IMR-90 (cell line): ENCODE measurements around the gene ZAR1. TPM values are rescaled to one million over a fixed set of nuclear protein-coding genes. Genes with fewer than 3 reads are reported as not detected.

Source experiments
- ATAC-seq: fragments of 200-7000 bp; cut with Tn5 transposase; 2 replicates; pipeline ENCODE4 v1.9.1; 2020; ENCODE audit warnings: low read depth, mild to moderate bottlenecking, moderate library complexity
- BruUV-seq: library from RNA; stranded (reverse); fragments of 400-500 nt; replicated peaks from 2 replicates; lab custom pipeline; 2021; lab: Mats Ljungman, UMichigan
- CTCF ChIA-PET: fragments of 300-600 bp; formaldehyde crosslinking; extraction: SDS; loops from one replicate; lab custom pipeline; 2021; ENCODE audit warnings: antibody characterized with exemption; lab: Yijun Ruan, JAX
- POLR2A ChIA-PET: fragments of 300-600 bp; sonication (Branson Sonifier 250); formaldehyde crosslinking; loops from one replicate; lab custom pipeline; 2022; ENCODE audit warnings: antibody characterized with exemption; ENCODE audit not compliant: unreplicated experiment; lab: Charles Lee
- DNase-seq: peaks from one replicate; pipeline ENCODE4 v3.0.0; 2013
- H2AFZ ChIP-seq: replicated peaks from 2 replicates; pipeline ENCODE3; 2013; ENCODE audit warnings: low read length, mild to moderate bottlenecking; ENCODE audit not compliant: poor library complexity
- H2AK5ac ChIP-seq: 2 replicates; pipeline ENCODE4 v1.6.1; 2013; ENCODE audit warnings: low read depth, low read length, inconsistent platforms
- H2AK9ac ChIP-seq: replicated peaks from 2 replicates; pipeline ENCODE3; 2013; ENCODE audit warnings: mild to moderate bottlenecking, low read depth, low read length, moderate library complexity; ENCODE audit not compliant: poor library complexity
- H2BK120ac ChIP-seq: 2 replicates; pipeline ENCODE4 v1.6.1; 2013; ENCODE audit warnings: low read depth, low read length, inconsistent platforms
- H2BK15ac ChIP-seq: 3 replicates; pipeline ENCODE4 v1.6.1; 2013; ENCODE audit warnings: low read depth, low read length, inconsistent platforms
- H2BK20ac ChIP-seq: 2 replicates; pipeline ENCODE4 v1.6.1; 2013; ENCODE audit warnings: low read depth, mild to moderate bottlenecking, inconsistent platforms, low read length, moderate library complexity
- H2BK5ac ChIP-seq: 2 replicates; pipeline ENCODE4 v1.6.1; 2013; ENCODE audit warnings: mild to moderate bottlenecking, low read depth, low read length, inconsistent platforms; ENCODE audit not compliant: poor library complexity, severe bottlenecking
- H3K14ac ChIP-seq: replicated peaks from 2 replicates; pipeline ENCODE4 v1.6.1; 2013; ENCODE audit warnings: low read depth, low read length, inconsistent platforms
- H3K18ac ChIP-seq: 2 replicates; pipeline ENCODE4 v1.6.1; 2013; ENCODE audit warnings: low read depth, low read length, control low read depth
- H3K23ac ChIP-seq: 2 replicates; pipeline ENCODE4 v1.6.1; 2013; ENCODE audit warnings: low read depth, low read length, inconsistent platforms
- H3K27ac ChIP-seq: 2 replicates; pipeline ENCODE4 v1.5.1; 2013; ENCODE audit warnings: mild to moderate bottlenecking, control low read depth, low read length; ENCODE audit not compliant: insufficient read depth
- H3K27me3 ChIP-seq: 2 replicates; pipeline ENCODE4 v1.6.1; 2013; ENCODE audit warnings: low read length; ENCODE audit not compliant: control insufficient read depth, insufficient read depth
- H3K36me3 ChIP-seq: 2 replicates; pipeline ENCODE4 v1.6.1; 2013; ENCODE audit warnings: low read length, mixed read lengths; ENCODE audit not compliant: control insufficient read depth, insufficient read depth
- H3K4ac ChIP-seq: 2 replicates; pipeline ENCODE4 v1.6.1; 2013; ENCODE audit warnings: low read depth, low read length, inconsistent platforms
- H3K4me1 ChIP-seq: 2 replicates; pipeline ENCODE4 v1.6.1; 2013; ENCODE audit warnings: low read length, mixed read lengths; ENCODE audit not compliant: control insufficient read depth, insufficient read depth
- H3K4me2 ChIP-seq: 2 replicates; pipeline ENCODE4 v1.6.1; 2013; ENCODE audit warnings: low read depth, mild to moderate bottlenecking, control low read depth, low read length, moderate library complexity
- H3K4me3 ChIP-seq: 2 replicates; pipeline ENCODE4 v1.5.1; 2013; ENCODE audit warnings: low read depth, mild to moderate bottlenecking, control low read depth, low read length, moderate library complexity; ENCODE audit not compliant: insufficient read depth
- H3K56ac ChIP-seq: 2 replicates; pipeline ENCODE4 v1.6.1; 2013; ENCODE audit warnings: low read length, inconsistent platforms; ENCODE audit not compliant: insufficient read depth; ENCODE audit errors: extremely low read depth
- H3K79me1 ChIP-seq, 2 experiments: 2 replicates each; pipeline ENCODE4 v1.6.1; 2013; ENCODE audit warnings: low read length in 2 of 2, inconsistent platforms in 1 of 2, low read depth in 1 of 2
- H3K9ac ChIP-seq: 2 replicates; pipeline ENCODE4 v1.6.1; 2013; ENCODE audit warnings: low read depth, low read length, control low read depth
- H3K9me1 ChIP-seq: 2 replicates; pipeline ENCODE4 v1.6.1; 2013; ENCODE audit warnings: low read length, inconsistent platforms; ENCODE audit not compliant: insufficient read depth
- H3K9me3 ChIP-seq: 2 replicates; pipeline ENCODE4 v1.6.1; 2013; ENCODE audit warnings: low read length; ENCODE audit not compliant: control insufficient read depth, insufficient read depth
- H4K20me1 ChIP-seq: 2 replicates; pipeline ENCODE4 v1.6.1; 2013; ENCODE audit warnings: low read length, inconsistent platforms; ENCODE audit not compliant: insufficient read depth
- H4K5ac ChIP-seq: 2 replicates; pipeline ENCODE4 v1.6.1; 2013; ENCODE audit warnings: mild to moderate bottlenecking, low read depth, low read length, control low read depth
- H4K8ac ChIP-seq, 2 experiments: 2 replicates each; pipeline ENCODE4 v1.6.1; 2013; ENCODE audit warnings: low read depth in 2 of 2, low read length in 2 of 2, control low read depth in 1 of 2, inconsistent platforms in 1 of 2
- H4K91ac ChIP-seq: 2 replicates; pipeline ENCODE4 v1.6.1; 2013; ENCODE audit warnings: low read depth, low read length, inconsistent platforms; ENCODE audit not compliant: insufficient read depth
- BHLHE40 ChIP-seq: fragments of 150-350 bp; IDR thresholded peaks from 2 replicates; pipeline ENCODE4 v1.6.1; 2016; ENCODE audit warnings: mild to moderate bottlenecking, low read depth, low read length
- FOS ChIP-seq: fragments of 150-350 bp; IDR thresholded peaks from 2 replicates; pipeline ENCODE4 v1.6.1; 2016; ENCODE audit warnings: low read depth, low read length
- POLR2A ChIP-seq: IDR thresholded peaks from 2 replicates; pipeline ENCODE4 v1.6.1; 2012; ENCODE audit warnings: mild to moderate bottlenecking, low read depth, low read length
- RCOR1 ChIP-seq: IDR thresholded peaks from 2 replicates; pipeline ENCODE4 v1.6.1; 2012; ENCODE audit warnings: mild to moderate bottlenecking, low read length, improper control_type of control experiment; ENCODE audit not compliant: insufficient replicate concordance
- RFX5 ChIP-seq: IDR thresholded peaks from 2 replicates; pipeline ENCODE4 v1.8.0; 2012; ENCODE audit warnings: low read depth, mild to moderate bottlenecking, low read length, moderate library complexity
- SMC3 ChIP-seq: fragments of 150-350 bp; IDR thresholded peaks from 2 replicates; pipeline ENCODE4 v1.6.1; 2016; ENCODE audit warnings: low read depth, mild to moderate bottlenecking, antibody characterized with exemption, low read length, moderate library complexity
- WGBS, 2 experiments: methylation state at CpG; one replicate each; pipeline versions ENCODE4 v1.1.5 to v1.1.7; 2013; ENCODE audit warnings: missing lambda C conversion rate in 2 of 2; ENCODE audit not compliant: insufficient read length in 1 of 2; ENCODE audit errors: extremely low coverage in 2 of 2; 5-methylcytosine and 5-hydroxymethylcytosine counted together
- dilution Hi-C: fragments of 300-500 bp; cut with HindIII; formaldehyde crosslinking; loops from one replicate; pipeline ENCODE4 v1.14.3; 2018; ENCODE audit warnings: low sequenced_read_pairs; ENCODE audit not compliant: unreplicated experiment
- in situ Hi-C: fragments of 300-500 bp; cut with MboI; formaldehyde crosslinking; loops from 3 replicates; pipeline ENCODE4 v1.14.3; 2019; ENCODE audit warnings: low sequenced_read_pairs, inconsistent platforms, mixed read lengths
- intact Hi-C: fragments of 100-400 bp; cut with micrococcal nuclease; formaldehyde crosslinking; loops from 2 replicates; pipeline ENCODE4 v1.10.0; 2022
- polyA plus RNA-seq, 3 experiments: library from polyadenylated mRNA; depleted of rRNA; stranded (reverse); fragments of >200 nt; gene quantifications; 2 replicates each; pipeline ENCODE4 v1.2.3, GENCODE V29; 2012; ENCODE audit warnings: low replicate concordance in 1 of 3
- total RNA-seq: library from RNA; depleted of rRNA; stranded (reverse); fragments of >200 nt; gene quantifications from 2 replicates; pipeline ENCODE4 v1.2.3, GENCODE V29; 2012

The ZAR1 gene
- total and polyA plus RNA-seq, 2 of the 4 experiments (the other 2 are of a cell fraction) = not detected

GRCh38 chr4:48483006-48483776 lies 6.9 kb upstream of the ZAR1 start, which contains the start of gene SLC10A4:
Gene SLC10A4, plus strand, starts transcription at chr4:48483343. Its CDS starts 219 bp downstream, at chr4:48483562.
- H3K4me3 ChIP-seq = peak within 1 kb of the TSS; percentile 45
- H2AK5ac ChIP-seq = no peak within 1 kb of the TSS
- H3K4me1 ChIP-seq = peaks cover 5% of the 10 kb centered on the region
- H3K27ac ChIP-seq = no peak within 1 kb of the TSS
- no peaks in the 10 kb centered on the region for H3K9me1 ChIP-seq
- H2BK120ac ChIP-seq = no peak within 1 kb of the TSS
- no peak within 1 kb of the TSS for H2BK20ac ChIP-seq
- H4K8ac ChIP-seq = no peak within 1 kb of the TSS
- intact Hi-C loops = no loop called here
- no peak within 1 kb of the TSS for H2AK9ac ChIP-seq
- in situ Hi-C loops = loop anchor here (25.0 kb wide), 1 partner anchor 96 kb away; no protein-coding TSS in a partner anchor
- dilution Hi-C loops = no loop called here
- peak within 1 kb of the TSS; percentile 72 for H3K4me2 ChIP-seq
- H4K5ac ChIP-seq = no peak within 1 kb of the TSS
- no peak within 1 kb of the TSS for H3K14ac ChIP-seq
- DNase-seq (no peak), ATAC-seq (peak; percentile 46; the same call in 1 of the 2 replicates)
- H3K23ac ChIP-seq = no peak within 1 kb of the TSS
- POLR2A ChIA-PET = no interaction called here
- H3K18ac ChIP-seq = no peak within 1 kb of the TSS
- H3K56ac ChIP-seq = no peak within 1 kb of the TSS
- H2AFZ ChIP-seq = peak within 1 kb of the TSS; percentile 81
- no peak within 1 kb of the TSS for H2BK15ac ChIP-seq
- peaks cover 20% of the 10 kb centered on the region for H3K9me3 ChIP-seq
- no peak within 1 kb of the TSS for H4K91ac ChIP-seq
- no peak within 1 kb of the TSS for H3K4ac ChIP-seq
- H4K20me1 ChIP-seq = no peaks in the 10 kb centered on the region
- 3% methylated on average over 45 of the region's 85 CpGs; no CpG with 5 or more reads in 1 of the 2 experiments for WGBS, 2 experiments
- TF ChIP-seq RFX5 (no peak), POLR2A (no peak), RCOR1 (no peak), SMC3 (no peak), FOS (no peak), BHLHE40 (no peak)
- no TSS peak for BruUV-seq
- H3K79me1 ChIP-seq = no peaks in the 10 kb centered on the region
- no peak within 1 kb of the TSS for H2BK5ac ChIP-seq
- H3K27me3 ChIP-seq = peaks cover 57% of the 10 kb centered on the region
- H3K9ac ChIP-seq = no peak within 1 kb of the TSS
- H3K36me3 ChIP-seq = no peaks in the 10 kb centered on the region
- CTCF ChIA-PET = no interaction called here
